MCF 10A (cell line): ENCODE measurements around the gene HNRNPA0. TPM values are rescaled to one million over a fixed set of nuclear protein-coding genes. Genes with fewer than 3 reads are reported as not detected.

Experiments used
- total RNA-seq: library from RNA; stranded (reverse); gene quantifications from 2 replicates; pipeline ENCODE4 v1.2.3, GENCODE V29; 2022

HNRNPA0 gene
- total RNA-seq, 1 experiment from 2014 or later: 30.8 TPM

Other genes starting within 250 kb of the HNRNPA0 start
- 0.27 and 0.49 TPM in 2 replicates for gene KLHL3, start 18.3 kb downstream of the HNRNPA0 start, total RNA-seq
- gene MYOT, start 113.5 kb upstream of the HNRNPA0 start, total RNA-seq: not detected in 2 replicates
- not detected in 2 replicates for gene PKD2L2, start 135.1 kb upstream of the HNRNPA0 start, total RNA-seq